ENCODE results near the gene ACER3.

ACER3 gene

DNA sequence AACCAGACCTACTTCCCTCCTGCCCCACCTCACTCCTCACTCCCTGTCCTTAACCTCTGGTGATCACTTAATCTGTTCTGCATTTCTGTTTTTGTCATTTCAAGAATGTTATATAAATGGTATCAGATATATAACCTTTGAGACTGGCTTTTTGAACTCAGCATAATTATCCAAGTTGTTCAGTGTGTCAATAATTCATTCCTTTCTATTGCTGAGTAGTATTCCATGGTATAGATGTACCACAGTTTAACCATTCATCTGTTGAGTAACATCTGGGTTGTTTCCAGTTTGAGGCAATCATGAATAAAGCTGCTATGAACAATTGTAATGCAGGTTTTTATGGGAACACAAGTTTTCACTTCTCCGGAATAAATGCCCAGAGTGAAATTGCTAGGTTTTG is 138.9 kb downstream of the ACER3 start:
- no peak overlapping the region for H2BK12ac ChIP-seq (ENCODE audit: low read length)
- H2AK5ac ChIP-seq (ENCODE audit: low read length) = no peak overlapping the region
- H2AFZ ChIP-seq (ENCODE audit: insufficient read depth, low read length, poor library complexity) = no peak overlapping the region
- H2BK120ac ChIP-seq (ENCODE audit: insufficient read depth, low read length, poor library complexity) = no peak overlapping the region
- no peak overlapping the region for H3K23ac ChIP-seq (ENCODE audit: low read length)
- no peak overlapping the region for H4K8ac ChIP-seq (ENCODE audit: low read depth, low read length)
- H3K9me3 ChIP-seq (ENCODE audit: insufficient read depth, low read depth, low read length) = no peaks in the 10 kb centered on the region
- H3K4ac ChIP-seq (ENCODE audit: low read depth, low read length) = no peak overlapping the region
- no peak overlapping the region for H3K4me2 ChIP-seq (ENCODE audit: low read length)
- H3K18ac ChIP-seq (ENCODE audit: low read length) = no peak overlapping the region
- H4K12ac ChIP-seq (ENCODE audit: low read depth, low read length) = no peak overlapping the region
- H3K79me2 ChIP-seq (ENCODE audit: control insufficient read depth, insufficient read depth, low read length, poor library complexity) = no peaks in the 10 kb centered on the region
- no peaks in the 10 kb centered on the region for H3K79me1 ChIP-seq (ENCODE audit: low read length)
- no peak overlapping the region for H3K9ac ChIP-seq (ENCODE audit: low read length)
- H3K27me3 ChIP-seq (ENCODE audit: insufficient read depth, low read length) = no peaks in the 10 kb centered on the region
- no peak overlapping the region for H4K91ac ChIP-seq (ENCODE audit: low read depth, low read length)
- no peak overlapping the region for H3K14ac ChIP-seq (ENCODE audit: low read length)
- no peak for DNase-seq
- no peak overlapping the region for H3K4me3 ChIP-seq (ENCODE audit: low read depth, low read length)
- no peaks in the 10 kb centered on the region for H3K4me1 ChIP-seq (ENCODE audit: control insufficient read depth in 1 of 2, insufficient read depth in 2 of 2, low read length in 2 of 2)
- no CpG with 5 or more reads among the region's 1 CpG for WGBS (ENCODE audit: extremely low coverage, insufficient coverage, insufficient read length)
- no peak overlapping the region for H2BK5ac ChIP-seq (ENCODE audit: low read depth, low read length, poor library complexity)
- H3K36me3 ChIP-seq (ENCODE audit: control insufficient read depth in 1 of 2, insufficient read depth in 2 of 2, low read length in 2 of 2) = no peaks in the 10 kb centered on the region
- no peak overlapping the region for H3K27ac ChIP-seq (ENCODE audit: low read depth, low read length)

DNA sequence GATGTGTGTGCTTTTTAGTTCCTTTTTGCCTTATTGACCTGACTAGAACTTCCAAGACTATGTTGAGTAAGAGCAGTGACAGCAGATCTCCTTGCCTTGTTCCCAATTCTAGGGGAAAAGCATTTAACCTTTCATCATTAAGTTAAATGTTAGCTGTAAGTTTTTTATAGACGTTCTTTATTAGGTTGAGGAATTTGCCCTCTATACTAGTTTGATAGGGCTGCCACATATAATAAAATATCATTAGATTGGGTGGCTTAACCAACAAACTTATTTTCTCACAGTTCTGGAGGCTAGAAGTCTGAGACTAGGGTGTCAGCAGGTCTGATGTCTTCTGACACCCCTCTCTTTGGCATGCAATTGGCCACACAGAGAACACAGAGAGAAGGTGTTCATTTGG is 140.9 kb downstream of the ACER3 start:
- no peak overlapping the region for H3K23ac ChIP-seq (ENCODE audit: low read length)
- H3K18ac ChIP-seq (ENCODE audit: low read length) = no peak overlapping the region
- no peak overlapping the region for H3K9ac ChIP-seq (ENCODE audit: low read length)
- no peak overlapping the region for H2AK5ac ChIP-seq (ENCODE audit: low read length)
- no peak overlapping the region for H4K12ac ChIP-seq (ENCODE audit: low read depth, low read length)
- no peaks in the 10 kb centered on the region for H3K79me1 ChIP-seq (ENCODE audit: low read length)
- H2BK12ac ChIP-seq (ENCODE audit: low read length) = no peak overlapping the region
- no peak overlapping the region for H2AFZ ChIP-seq (ENCODE audit: insufficient read depth, low read length, poor library complexity)
- no peaks in the 10 kb centered on the region for H3K79me2 ChIP-seq (ENCODE audit: control insufficient read depth, insufficient read depth, low read length, poor library complexity)
- no peak overlapping the region for H3K27ac ChIP-seq (ENCODE audit: low read depth, low read length)
- no peak overlapping the region for H4K91ac ChIP-seq (ENCODE audit: low read depth, low read length)
- no peak overlapping the region for H4K8ac ChIP-seq (ENCODE audit: low read depth, low read length)
- H3K14ac ChIP-seq (ENCODE audit: low read length) = no peak overlapping the region
- no peaks in the 10 kb centered on the region for H3K4me1 ChIP-seq (ENCODE audit: control insufficient read depth in 1 of 2, insufficient read depth in 2 of 2, low read length in 2 of 2)
- no peaks in the 10 kb centered on the region for H3K27me3 ChIP-seq (ENCODE audit: insufficient read depth, low read length)
- no peak overlapping the region for H2BK120ac ChIP-seq (ENCODE audit: insufficient read depth, low read length, poor library complexity)
- no peak overlapping the region for H3K4me3 ChIP-seq (ENCODE audit: low read depth, low read length)
- WGBS (ENCODE audit: extremely low coverage, insufficient coverage, insufficient read length) = no CpG with 5 or more reads among the region's 1 CpG
- H3K36me3 ChIP-seq (ENCODE audit: control insufficient read depth in 1 of 2, insufficient read depth in 2 of 2, low read length in 2 of 2) = no peaks in the 10 kb centered on the region
- no peak overlapping the region for H3K4ac ChIP-seq (ENCODE audit: low read depth, low read length)
- no peaks in the 10 kb centered on the region for H3K9me3 ChIP-seq (ENCODE audit: insufficient read depth, low read depth, low read length)
- no peak for DNase-seq
- no peak overlapping the region for H3K4me2 ChIP-seq (ENCODE audit: low read length)
- H2BK5ac ChIP-seq (ENCODE audit: low read depth, low read length, poor library complexity) = no peak overlapping the region

DNA sequence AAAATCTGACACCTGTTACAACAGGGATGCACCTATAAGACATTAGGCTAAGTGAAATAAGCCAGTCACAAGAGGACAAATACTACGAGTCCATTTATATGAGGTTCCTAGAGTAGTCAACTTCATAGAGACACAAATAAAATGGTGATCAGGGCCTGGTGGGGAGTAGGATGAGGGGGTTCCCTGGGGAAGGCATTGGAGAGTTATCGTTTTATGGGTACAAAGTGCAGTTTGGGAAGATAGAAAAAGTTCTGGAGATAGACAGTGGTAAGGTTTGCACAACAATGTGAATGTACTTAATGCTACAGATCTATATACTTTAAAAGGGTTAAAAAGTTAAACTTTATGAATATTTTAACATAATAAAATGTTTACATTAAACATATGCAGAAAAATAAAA is 142.1 kb downstream of the ACER3 start:
- DNase-seq = no peak
- Histone ChIP-seq H3K4me2 (ENCODE audit: low read length) (no peak overlapping the region), H3K18ac (ENCODE audit: low read length) (no peak overlapping the region), H3K27ac (ENCODE audit: low read depth, low read length) (no peak overlapping the region), H3K9ac (ENCODE audit: low read length) (no peak overlapping the region), H3K4me1 (ENCODE audit: control insufficient read depth in 1 of 2, insufficient read depth in 2 of 2, low read length in 2 of 2) (no peaks in the 10 kb centered on the region), H4K12ac (ENCODE audit: low read depth, low read length) (no peak overlapping the region), H3K36me3 (ENCODE audit: control insufficient read depth in 1 of 2, insufficient read depth in 2 of 2, low read length in 2 of 2) (no peaks in the 10 kb centered on the region), H3K4me3 (ENCODE audit: low read depth, low read length) (no peak overlapping the region), H3K23ac (ENCODE audit: low read length) (no peak overlapping the region), H2BK120ac (ENCODE audit: insufficient read depth, low read length, poor library complexity) (no peak overlapping the region), H3K9me3 (ENCODE audit: insufficient read depth, low read depth, low read length) (no peaks in the 10 kb centered on the region), H3K14ac (ENCODE audit: low read length) (no peak overlapping the region), H2BK12ac (ENCODE audit: low read length) (no peak overlapping the region), H3K4ac (ENCODE audit: low read depth, low read length) (no peak overlapping the region), H4K91ac (ENCODE audit: low read depth, low read length) (no peak overlapping the region), H3K79me2 (ENCODE audit: control insufficient read depth, insufficient read depth, low read length, poor library complexity) (no peaks in the 10 kb centered on the region), H3K79me1 (ENCODE audit: low read length) (no peaks in the 10 kb centered on the region), H4K8ac (ENCODE audit: low read depth, low read length) (no peak overlapping the region), H2BK5ac (ENCODE audit: low read depth, low read length, poor library complexity) (no peak overlapping the region), H2AFZ (ENCODE audit: insufficient read depth, low read length, poor library complexity) (no peak overlapping the region), H3K27me3 (ENCODE audit: insufficient read depth, low read length) (no peaks in the 10 kb centered on the region), H2AK5ac (ENCODE audit: low read length) (no peak overlapping the region)
- no CpG with 5 or more reads among the region's 2 CpGs for WGBS (ENCODE audit: extremely low coverage, insufficient coverage, insufficient read length)

DNA sequence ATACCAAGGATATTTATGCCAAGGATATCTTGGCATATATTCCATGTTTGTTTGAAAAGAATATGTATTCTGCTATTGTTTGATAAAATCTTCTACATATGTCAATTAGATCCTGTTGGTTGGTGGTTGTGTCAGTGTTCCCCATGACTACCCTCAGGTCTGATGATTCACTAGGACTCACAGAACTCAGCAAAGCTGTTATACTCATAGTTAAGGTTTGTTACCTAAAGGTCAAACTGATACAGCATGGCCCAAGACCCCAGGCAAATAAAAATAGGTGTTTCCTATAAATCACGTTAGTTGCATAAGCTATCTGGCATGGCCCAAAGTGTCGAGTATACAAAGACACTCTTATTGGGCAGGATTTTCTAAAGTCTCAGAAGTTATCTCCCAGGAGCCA is 143.2 kb downstream of the ACER3 start:
- H3K9ac ChIP-seq (ENCODE audit: low read length) = no peak overlapping the region
- no peak overlapping the region for H3K4ac ChIP-seq (ENCODE audit: low read depth, low read length)
- no peak overlapping the region for H4K8ac ChIP-seq (ENCODE audit: low read depth, low read length)
- H2BK5ac ChIP-seq (ENCODE audit: low read depth, low read length, poor library complexity) = no peak overlapping the region
- no peak overlapping the region for H4K12ac ChIP-seq (ENCODE audit: low read depth, low read length)
- no peaks in the 10 kb centered on the region for H3K79me1 ChIP-seq (ENCODE audit: low read length)
- H3K79me2 ChIP-seq (ENCODE audit: control insufficient read depth, insufficient read depth, low read length, poor library complexity) = no peaks in the 10 kb centered on the region
- peaks cover 0 to under 1% of the 10 kb centered on the region in 2 experiments for H3K36me3 ChIP-seq (ENCODE audit: control insufficient read depth in 1 of 2, insufficient read depth in 2 of 2, low read length in 2 of 2)
- H3K27ac ChIP-seq (ENCODE audit: low read depth, low read length) = no peak overlapping the region
- H3K18ac ChIP-seq (ENCODE audit: low read length) = no peak overlapping the region
- H4K91ac ChIP-seq (ENCODE audit: low read depth, low read length) = no peak overlapping the region
- H3K27me3 ChIP-seq (ENCODE audit: insufficient read depth, low read length) = no peaks in the 10 kb centered on the region
- H2AFZ ChIP-seq (ENCODE audit: insufficient read depth, low read length, poor library complexity) = no peak overlapping the region
- no peak overlapping the region for H2BK120ac ChIP-seq (ENCODE audit: insufficient read depth, low read length, poor library complexity)
- H2AK5ac ChIP-seq (ENCODE audit: low read length) = no peak overlapping the region
- H3K9me3 ChIP-seq (ENCODE audit: insufficient read depth, low read depth, low read length) = no peaks in the 10 kb centered on the region
- no peak for DNase-seq
- H3K4me1 ChIP-seq (ENCODE audit: control insufficient read depth in 1 of 2, insufficient read depth in 2 of 2, low read length in 2 of 2) = no peaks in the 10 kb centered on the region
- no peak overlapping the region for H3K4me3 ChIP-seq (ENCODE audit: low read depth, low read length)
- no CpG with 5 or more reads among the region's 2 CpGs for WGBS (ENCODE audit: extremely low coverage, insufficient coverage, insufficient read length)
- H3K14ac ChIP-seq (ENCODE audit: low read length) = no peak overlapping the region
- no peak overlapping the region for H2BK12ac ChIP-seq (ENCODE audit: low read length)
- H3K23ac ChIP-seq (ENCODE audit: low read length) = no peak overlapping the region
- H3K4me2 ChIP-seq (ENCODE audit: low read length) = no peak overlapping the region

All from trophoblast cell (in vitro differentiated cells and primary cell).